ENCODE data around the gene ANGPT4.

ANGPT4 gene

DNA sequence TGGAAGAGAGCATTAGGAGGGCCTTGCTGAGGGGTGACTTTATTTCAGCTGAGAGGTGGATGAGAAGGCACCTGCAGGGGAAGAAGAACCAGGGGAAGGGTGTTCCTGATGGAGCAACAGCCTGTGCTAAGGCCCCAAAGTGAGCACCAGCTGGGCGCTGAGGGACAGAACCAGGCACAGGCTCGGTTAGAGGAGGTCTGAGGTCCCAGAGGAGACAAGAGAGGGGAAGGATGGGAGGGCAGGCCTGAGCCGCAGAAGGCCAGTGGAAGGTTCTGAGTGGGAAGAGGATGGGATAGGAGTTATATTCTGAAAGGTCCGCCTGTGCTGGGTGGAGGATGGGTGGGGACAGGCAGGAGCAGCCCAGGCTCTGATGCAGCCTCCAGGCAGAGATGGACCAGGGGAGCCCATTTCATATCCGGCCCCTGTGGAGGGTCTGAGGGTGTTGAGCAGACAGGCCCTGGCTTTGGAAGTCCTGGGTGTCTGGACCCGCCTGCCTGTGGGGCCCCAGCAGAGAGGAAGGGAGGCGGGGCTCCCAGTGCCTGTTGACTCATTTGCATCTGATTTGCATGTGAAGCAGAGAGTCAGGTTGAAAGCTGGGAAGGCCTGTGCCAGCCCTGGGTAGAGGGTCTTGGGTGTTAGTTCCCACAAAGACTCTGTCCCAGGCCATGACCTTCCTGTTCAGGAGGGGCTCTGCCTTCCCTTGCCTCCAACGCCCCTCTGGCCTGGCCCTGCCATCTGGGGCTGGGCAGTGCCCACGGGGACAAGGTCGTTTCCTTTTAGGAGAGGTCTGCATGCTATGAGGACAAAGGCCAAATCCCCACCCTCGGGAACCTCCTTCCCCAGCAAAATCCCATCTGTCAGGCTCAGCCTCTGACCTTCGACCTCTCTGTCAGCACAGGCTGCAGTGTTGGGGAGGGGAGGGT is 93.2 kb downstream of the ANGPT4 start:
- H3K9me3 ChIP-seq (ENCODE audit: low read depth, low read length), result no peaks in the 10 kb centered on the region
- H3K9ac ChIP-seq (ENCODE audit: insufficient read length), result no peak overlapping the region
- H3K4me3 ChIP-seq, result no peak overlapping the region
- no peak overlapping the region for H3K27ac ChIP-seq
- H3K36me3 ChIP-seq (ENCODE audit: insufficient read depth, low read length), result no peaks in the 10 kb centered on the region
- no peak for DNase-seq (ENCODE audit: low read depth, low spot score)
- no peak for TF ChIP-seq FOXP2 (optimal IDR thresholded peaks at IDR 0.05; ENCODE audit: control extremely low read depth, extremely low read length, insufficient read depth)
- no peak for TF ChIP-seq EZH2 (IDR thresholded peaks at IDR 0.05)
- TF ChIP-seq POLR2AphosphoS5 (IDR thresholded peaks at IDR 0.05; ENCODE audit: borderline replicate concordance, low read depth, low read length), result no peak

DNA sequence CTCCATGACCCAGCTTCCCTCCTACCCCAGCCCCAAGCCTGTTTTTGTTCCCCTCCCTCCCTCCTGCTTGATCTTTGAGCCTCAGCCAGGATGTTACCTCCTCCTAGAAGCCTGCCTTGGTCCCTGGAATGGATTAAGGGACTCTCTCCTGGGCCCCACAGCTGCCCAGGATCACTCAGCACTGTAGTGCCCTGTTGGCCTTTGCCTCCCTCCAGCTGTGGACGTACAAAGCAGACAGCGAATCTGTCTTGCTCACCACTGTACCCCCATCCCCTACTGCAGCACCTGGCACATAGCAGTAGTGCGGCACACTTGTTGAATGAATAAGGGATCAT is 94.4 kb downstream of the ANGPT4 start:
- no peak for DNase-seq (ENCODE audit: low read depth, low spot score)
- H3K36me3 ChIP-seq (ENCODE audit: insufficient read depth, low read length), result no peaks in the 10 kb centered on the region
- no peak overlapping the region for H3K9ac ChIP-seq (ENCODE audit: insufficient read length)
- no peaks in the 10 kb centered on the region for H3K9me3 ChIP-seq (ENCODE audit: low read depth, low read length)
- H3K4me3 ChIP-seq, result no peak overlapping the region
- TF ChIP-seq POLR2AphosphoS5 (IDR thresholded peaks at IDR 0.05; ENCODE audit: borderline replicate concordance, low read depth, low read length) (no peak), EZH2 (IDR thresholded peaks at IDR 0.05) (no peak), FOXP2 (optimal IDR thresholded peaks at IDR 0.05; ENCODE audit: control extremely low read depth, extremely low read length, insufficient read depth) (no peak)
- H3K27ac ChIP-seq, result no peak overlapping the region

DNA sequence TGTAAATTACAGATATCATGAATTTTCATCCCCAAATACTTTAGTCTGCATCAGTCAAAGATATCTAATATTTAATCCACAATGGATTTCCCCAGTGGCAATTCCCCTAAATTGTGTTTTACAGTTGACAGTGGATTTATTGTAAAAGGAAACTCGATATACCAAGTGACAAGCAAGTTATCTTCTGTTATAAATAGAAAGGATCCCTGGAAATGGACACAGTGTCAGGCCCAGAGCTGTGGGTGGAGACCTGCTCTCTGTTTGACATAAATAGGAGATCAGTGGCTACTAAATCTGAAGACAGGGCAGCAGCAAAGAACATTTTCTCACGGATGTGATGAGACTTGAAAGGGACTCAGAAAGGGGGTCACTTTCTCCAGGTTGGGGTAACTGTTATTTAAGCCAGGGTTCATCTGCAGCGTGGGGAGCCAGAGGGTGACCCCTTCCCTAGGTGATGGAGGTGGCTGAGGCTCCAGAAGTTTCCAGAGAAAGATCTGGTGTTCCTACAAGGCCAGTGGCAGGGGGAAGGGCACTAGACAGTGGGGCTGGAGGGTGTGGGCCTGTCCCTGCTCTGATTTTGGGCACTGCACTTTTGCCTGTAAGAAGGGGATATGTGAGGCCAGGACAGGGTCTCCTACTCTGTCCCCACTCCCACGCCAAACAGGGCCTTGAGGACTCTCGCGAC is 94.9 kb downstream of the ANGPT4 start:
- no peaks in the 10 kb centered on the region for H3K9me3 ChIP-seq (ENCODE audit: low read depth, low read length)
- H3K27ac ChIP-seq, result no peak overlapping the region
- TF ChIP-seq EZH2 (IDR thresholded peaks at IDR 0.05) (no peak), POLR2AphosphoS5 (IDR thresholded peaks at IDR 0.05; ENCODE audit: borderline replicate concordance, low read depth, low read length) (no peak), FOXP2 (optimal IDR thresholded peaks at IDR 0.05; ENCODE audit: control extremely low read depth, extremely low read length, insufficient read depth) (no peak)

DNA sequence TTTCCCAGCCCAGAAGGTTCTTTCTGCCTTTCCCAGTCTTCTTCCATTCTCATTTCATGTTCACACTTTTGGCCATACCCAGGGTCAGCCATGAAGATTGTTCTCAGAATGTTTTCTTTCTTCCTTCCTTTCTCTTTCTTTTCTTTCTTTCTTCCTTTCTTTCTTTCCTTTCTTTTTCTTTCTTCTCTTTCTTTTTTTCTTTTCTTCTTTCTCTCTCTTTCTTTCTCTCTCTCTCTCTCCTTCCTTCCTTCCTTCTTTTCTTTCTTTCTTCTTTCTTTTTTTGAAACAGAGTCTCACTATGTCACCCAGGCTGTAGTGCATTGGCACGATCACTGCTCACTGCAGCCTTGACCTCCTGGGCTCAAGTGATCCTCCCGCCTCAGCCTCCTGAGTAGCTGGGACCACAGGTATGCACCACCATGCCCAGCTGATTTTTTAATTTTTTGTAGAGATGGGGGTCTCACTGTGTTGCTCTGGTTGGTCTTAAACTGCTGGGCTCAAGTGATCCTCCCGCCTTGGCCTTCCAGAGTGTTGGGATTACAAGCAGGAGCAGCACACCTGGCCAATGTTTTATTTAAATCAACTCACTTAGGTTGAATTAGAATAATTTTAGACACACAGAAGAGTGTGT is 95.7 kb downstream of the ANGPT4 start:
- H3K36me3 ChIP-seq (ENCODE audit: insufficient read depth, low read length), result no peaks in the 10 kb centered on the region
- TF ChIP-seq FOXP2 (optimal IDR thresholded peaks at IDR 0.05; ENCODE audit: control extremely low read depth, extremely low read length, insufficient read depth) (no peak), POLR2AphosphoS5 (IDR thresholded peaks at IDR 0.05; ENCODE audit: borderline replicate concordance, low read depth, low read length) (no peak), EZH2 (IDR thresholded peaks at IDR 0.05) (no peak)
- H3K27ac ChIP-seq, result no peak overlapping the region
- H3K9ac ChIP-seq (ENCODE audit: insufficient read length), result no peak overlapping the region
- DNase-seq (ENCODE audit: low read depth, low spot score), result no peak
- H3K4me3 ChIP-seq, result no peak overlapping the region
- H3K9me3 ChIP-seq (ENCODE audit: low read depth, low read length), result no peaks in the 10 kb centered on the region

More for the DNA sequence above, 94.9 kb downstream of the ANGPT4 start:
- H3K4me3 ChIP-seq, result no peak overlapping the region
- no peak for DNase-seq (ENCODE audit: low read depth, low spot score)
- no peaks in the 10 kb centered on the region for H3K36me3 ChIP-seq (ENCODE audit: insufficient read depth, low read length)
- no peak overlapping the region for H3K9ac ChIP-seq (ENCODE audit: insufficient read length)

All from SK-N-MC (cell line).